AG04449 (cell line): ENCODE measurements around the gene AKAP7.

Source experiments
- CTCF ChIA-PET: fragments of 350-600 bp; formaldehyde crosslinking; extraction: SDS; loops from one replicate; lab custom pipeline; 2021; ENCODE audit warnings: antibody characterized with exemption; lab: Yijun Ruan, JAX
- POLR2A ChIA-PET: fragments of 400-600, 350-600 bp; formaldehyde crosslinking; extraction: SDS; loops from one replicate; lab custom pipeline; 2020; ENCODE audit warnings: antibody characterized with exemption, inconsistent platforms; lab: Yijun Ruan, JAX
- DNase-seq: peaks from one replicate; pipeline ENCODE4 v3.0.0-alpha.2; 2010; ENCODE audit warnings: low read depth, low spot score
- H3K4me3 ChIP-seq: 2 replicates; pipeline ENCODE4 v1.5.1; 2011; ENCODE audit warnings: low read depth, mild to moderate bottlenecking, control low read depth, low read length
- TF ChIP-seq, protein P1 (sequence below): IDR thresholded peaks from one replicate; pipeline ENCODE4 v1.5.1; 2011; ENCODE audit warnings: mild to moderate bottlenecking, moderate library complexity, low read length, control low read depth, inconsistent platforms; ENCODE audit not compliant: insufficient read depth; ENCODE audit errors: missing control alignments

Gene AKAP7

DNA sequence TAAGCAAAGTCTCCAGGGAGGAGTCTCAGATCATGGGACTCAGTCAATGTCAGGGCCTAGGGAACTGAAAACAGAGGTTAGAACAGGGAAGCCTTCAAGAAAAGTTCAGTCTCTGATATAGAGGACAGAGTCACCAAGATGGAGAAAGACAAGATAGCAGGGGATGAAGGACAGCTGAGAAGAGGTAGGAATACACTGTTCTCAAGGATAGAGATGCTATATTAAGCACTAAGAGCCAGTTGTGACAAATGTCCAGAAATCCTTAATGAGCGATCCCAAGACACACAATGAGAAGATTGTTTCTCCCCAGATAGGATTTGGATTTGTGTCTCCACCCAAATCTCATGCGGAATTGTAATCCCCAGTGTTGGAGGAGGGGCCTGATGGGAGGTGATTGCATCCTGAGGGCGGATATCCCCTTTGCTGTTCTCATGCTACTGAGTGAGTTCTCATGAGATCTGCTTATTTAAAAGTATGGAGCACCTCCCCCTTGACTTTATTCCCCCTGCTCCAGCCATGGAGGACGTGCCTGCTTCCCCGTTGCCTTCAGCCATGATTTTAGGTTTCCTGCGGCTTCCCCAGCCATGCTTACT lies 168.2 kb downstream of the AKAP7 start:
- DNase-seq, result no peak
- H3K4me3 ChIP-seq, result no peak overlapping the region
- POLR2A ChIA-PET, result no interaction called here
- CTCF ChIA-PET, result no interaction called here
- TF ChIP-seq, protein P1, sequence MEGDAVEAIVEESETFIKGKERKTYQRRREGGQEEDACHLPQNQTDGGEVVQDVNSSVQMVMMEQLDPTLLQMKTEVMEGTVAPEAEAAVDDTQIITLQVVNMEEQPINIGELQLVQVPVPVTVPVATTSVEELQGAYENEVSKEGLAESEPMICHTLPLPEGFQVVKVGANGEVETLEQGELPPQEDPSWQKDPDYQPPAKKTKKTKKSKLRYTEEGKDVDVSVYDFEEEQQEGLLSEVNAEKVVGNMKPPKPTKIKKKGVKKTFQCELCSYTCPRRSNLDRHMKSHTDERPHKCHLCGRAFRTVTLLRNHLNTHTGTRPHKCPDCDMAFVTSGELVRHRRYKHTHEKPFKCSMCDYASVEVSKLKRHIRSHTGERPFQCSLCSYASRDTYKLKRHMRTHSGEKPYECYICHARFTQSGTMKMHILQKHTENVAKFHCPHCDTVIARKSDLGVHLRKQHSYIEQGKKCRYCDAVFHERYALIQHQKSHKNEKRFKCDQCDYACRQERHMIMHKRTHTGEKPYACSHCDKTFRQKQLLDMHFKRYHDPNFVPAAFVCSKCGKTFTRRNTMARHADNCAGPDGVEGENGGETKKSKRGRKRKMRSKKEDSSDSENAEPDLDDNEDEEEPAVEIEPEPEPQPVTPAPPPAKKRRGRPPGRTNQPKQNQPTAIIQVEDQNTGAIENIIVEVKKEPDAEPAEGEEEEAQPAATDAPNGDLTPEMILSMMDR, result no peak

GRCh38 chr6:131305037-131305850 lies 170.0 kb downstream of the AKAP7 start:
- DNase-seq, result no peak
- TF ChIP-seq, protein P1, result no peak
- ChIA-PET POLR2A (no interaction called here), CTCF (no interaction called here)
- no peak overlapping the region for H3K4me3 ChIP-seq

- POLR2A ChIA-PET, result no interaction called here
- TF ChIP-seq, protein P1, result no peak
- no peak overlapping the region for H3K4me3 ChIP-seq
- CTCF ChIA-PET, result no interaction called here
- DNase-seq, result no peak
Observed at GRCh38 chr6:131309437-131309836, 174.2 kb downstream of the AKAP7 start.

- CTCF ChIA-PET, result no interaction called here
- DNase-seq, result no peak
- H3K4me3 ChIP-seq, result no peak overlapping the region
- POLR2A ChIA-PET, result no interaction called here
- TF ChIP-seq, protein P1, result no peak
Observed at GRCh38 chr6:131314838-131315237, 179.6 kb downstream of the AKAP7 start.

DNA sequence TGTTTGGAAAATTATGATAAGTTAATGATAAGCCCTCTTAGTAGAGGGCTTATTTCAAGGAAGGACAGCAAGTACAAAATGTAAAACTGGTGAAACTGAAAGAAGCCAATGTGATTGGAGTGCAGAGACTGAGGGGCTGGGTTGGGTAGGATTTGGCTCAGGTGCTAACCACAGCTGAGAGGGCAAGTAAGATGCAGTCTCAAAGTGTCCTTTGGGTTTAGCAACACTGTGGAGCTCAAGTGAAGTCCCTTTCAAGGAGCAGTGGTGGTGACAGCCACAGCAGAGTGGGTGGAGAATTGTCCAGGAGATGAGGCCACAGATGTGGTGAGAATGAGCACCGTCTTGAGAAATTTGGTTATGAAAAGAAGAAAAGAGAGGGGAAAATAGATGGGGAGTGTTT lies 181.4 kb downstream of the AKAP7 start:
- DNase-seq, result no peak
- TF ChIP-seq, protein P1, result no peak
- no peak overlapping the region for H3K4me3 ChIP-seq
- CTCF ChIA-PET, result no interaction called here
- POLR2A ChIA-PET, result no interaction called here

DNA sequence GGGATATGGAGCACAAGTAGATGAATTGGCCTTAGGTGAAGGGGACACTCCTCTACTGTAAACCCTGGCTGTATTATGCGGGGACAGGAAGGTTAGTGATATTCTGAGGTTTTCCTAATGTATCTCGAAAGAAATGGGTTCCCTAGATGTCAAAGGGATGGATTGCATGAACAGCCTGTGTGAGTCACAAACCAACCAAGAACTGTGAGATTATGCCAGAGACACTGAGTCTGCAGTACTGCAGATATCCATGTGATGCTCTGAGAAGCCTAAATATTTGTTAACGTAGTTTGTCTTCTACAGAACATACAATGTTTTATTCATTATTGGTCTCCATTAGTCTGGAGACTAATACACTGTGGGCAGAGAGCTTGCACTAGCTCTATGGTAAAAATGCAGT lies 182.2 kb downstream of the AKAP7 start:
- ChIA-PET CTCF (no interaction called here), POLR2A (no interaction called here)
- TF ChIP-seq, protein P1, result no peak
- no peak overlapping the region for H3K4me3 ChIP-seq
- DNase-seq, result no peak
